Esophagus muscularis mucosa (tissue), 4 donors: ENCODE data around the gene PLAU.

Experiments used
- CTCF ChIP-seq, 3 experiments: fragments of 200-600 bp in 2 of 3; fragments of 450-650 bp in 1 of 3; sonication (generic) in 2 of 3; IDR thresholded peaks; one replicate each; pipeline ENCODE4 v1.5.1; 2017 to 2019; ENCODE audit warnings: antibody characterized with exemption in 3 of 3, mild to moderate bottlenecking in 2 of 3, moderate library complexity in 1 of 3
- EP300 ChIP-seq: sonication (generic); formaldehyde crosslinking; IDR thresholded peaks from one replicate; pipeline ENCODE4 v1.6.1; 2017; ENCODE audit warnings: antibody characterized with exemption
- POLR2A ChIP-seq: fragments of 450-650 bp; IDR thresholded peaks from one replicate; pipeline ENCODE4 v1.6.1; 2017; ENCODE audit warnings: antibody characterized with exemption, moderate library complexity, mild to moderate bottlenecking, low read depth
- POLR2AphosphoS5 ChIP-seq, 2 donors: sonication (generic); formaldehyde crosslinking; IDR thresholded peaks; one replicate each; pipeline ENCODE4 v1.6.1; 2017; ENCODE audit warnings: antibody characterized with exemption in 2 of 2

DNA sequence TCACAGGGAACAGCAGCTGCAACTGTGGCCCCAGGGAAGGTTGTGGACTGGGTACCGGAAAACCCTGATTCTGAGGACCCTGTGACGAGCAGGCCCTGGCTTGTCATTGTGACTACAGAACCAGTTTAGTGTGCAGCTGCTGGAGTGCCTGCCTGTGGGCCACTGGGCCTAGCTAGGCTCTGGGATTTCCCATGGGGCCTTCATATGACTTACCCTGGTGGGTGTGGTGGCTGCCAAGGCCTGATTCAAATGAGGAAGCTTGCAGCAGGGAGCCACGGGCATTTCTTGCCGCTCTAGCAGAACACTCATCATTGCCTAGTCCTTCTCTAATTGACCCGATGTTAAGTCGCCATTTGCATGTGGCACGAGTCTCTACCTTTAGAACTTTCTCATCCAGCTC, 21.9 kb upstream of the PLAU start:
- no peak for TF ChIP-seq CTCF (IDR thresholded peaks at IDR 0.05)
- TF ChIP-seq EP300, result no peak
- no peak for TF ChIP-seq POLR2A
- TF ChIP-seq POLR2AphosphoS5 (IDR thresholded peaks at IDR 0.05), result no peak
